NCI-H146 treated with DMSO at 0.1 percent for 48 hours (cell line): Measurements from ENCODE around the gene UNC13B.

Experiments
- DNase-seq: peaks from one replicate; lab custom pipeline; 2025; ENCODE audit not compliant: unreplicated experiment; lab: John Stamatoyannopoulos, UW

The UNC13B gene

GRCh38 chr9:35272989-35273388 lies 111.2 kb downstream of the UNC13B start:
- DNase-seq = no peak

GRCh38 chr9:35273591-35273990 lies 111.8 kb downstream of the UNC13B start:
- DNase-seq = no peak

- no peak for DNase-seq
Measured at GRCh38 chr9:35274993-35275392, 113.2 kb downstream of the UNC13B start.

GRCh38 chr9:35277171-35277520 lies 115.3 kb downstream of the UNC13B start:
- no peak for DNase-seq

GRCh38 chr9:35277628-35278359 lies 116.0 kb downstream of the UNC13B start:
- DNase-seq = no peak

- DNase-seq = no peak
Measured at GRCh38 chr9:35279946-35280345, 118.1 kb downstream of the UNC13B start.

- DNase-seq = no peak
Measured at GRCh38 chr9:35280399-35280798, 118.6 kb downstream of the UNC13B start.

GRCh38 chr9:35285731-35286130 lies 123.9 kb downstream of the UNC13B start:
- no peak for DNase-seq

- DNase-seq = no peak
Measured at GRCh38 chr9:35286381-35286780, 124.6 kb downstream of the UNC13B start.

- DNase-seq = no peak
Measured at GRCh38 chr9:35287987-35288632, 126.3 kb downstream of the UNC13B start.

GRCh38 chr9:35288778-35289177 lies 127.0 kb downstream of the UNC13B start:
- no peak for DNase-seq

GRCh38 chr9:35293376-35293964 lies 131.7 kb downstream of the UNC13B start:
- no peak for DNase-seq

GRCh38 chr9:35294066-35294465 lies 132.3 kb downstream of the UNC13B start:
- DNase-seq = no peak

GRCh38 chr9:35294556-35294955 lies 132.7 kb downstream of the UNC13B start:
- no peak for DNase-seq

- DNase-seq = no peak
Measured at GRCh38 chr9:35295369-35296036, 133.7 kb downstream of the UNC13B start.

- no peak for DNase-seq
Measured at GRCh38 chr9:35303567-35303966, 141.8 kb downstream of the UNC13B start.

GRCh38 chr9:35306283-35306682 lies 144.5 kb downstream of the UNC13B start:
- DNase-seq = no peak

GRCh38 chr9:35308316-35308715 lies 146.5 kb downstream of the UNC13B start:
- no peak for DNase-seq

- no peak for DNase-seq
Measured at GRCh38 chr9:35311891-35312639, 150.3 kb downstream of the UNC13B start.

- no peak for DNase-seq
Measured at GRCh38 chr9:35313460-35313859, 151.7 kb downstream of the UNC13B start.

GRCh38 chr9:35313916-35314315 lies 152.1 kb downstream of the UNC13B start:
- DNase-seq = no peak
